HG03565 (cell line): ENCODE measurements around the gene UGT1A9.

Experiments used
- ATAC-seq: cut with Tn5 transposase; IDR thresholded peaks from one replicate; pipeline ENCODE4 v1.9.1; 2021; ENCODE audit warnings: mild to moderate bottlenecking, moderate library complexity; ENCODE audit not compliant: unreplicated experiment

The UGT1A9 gene

DNA sequence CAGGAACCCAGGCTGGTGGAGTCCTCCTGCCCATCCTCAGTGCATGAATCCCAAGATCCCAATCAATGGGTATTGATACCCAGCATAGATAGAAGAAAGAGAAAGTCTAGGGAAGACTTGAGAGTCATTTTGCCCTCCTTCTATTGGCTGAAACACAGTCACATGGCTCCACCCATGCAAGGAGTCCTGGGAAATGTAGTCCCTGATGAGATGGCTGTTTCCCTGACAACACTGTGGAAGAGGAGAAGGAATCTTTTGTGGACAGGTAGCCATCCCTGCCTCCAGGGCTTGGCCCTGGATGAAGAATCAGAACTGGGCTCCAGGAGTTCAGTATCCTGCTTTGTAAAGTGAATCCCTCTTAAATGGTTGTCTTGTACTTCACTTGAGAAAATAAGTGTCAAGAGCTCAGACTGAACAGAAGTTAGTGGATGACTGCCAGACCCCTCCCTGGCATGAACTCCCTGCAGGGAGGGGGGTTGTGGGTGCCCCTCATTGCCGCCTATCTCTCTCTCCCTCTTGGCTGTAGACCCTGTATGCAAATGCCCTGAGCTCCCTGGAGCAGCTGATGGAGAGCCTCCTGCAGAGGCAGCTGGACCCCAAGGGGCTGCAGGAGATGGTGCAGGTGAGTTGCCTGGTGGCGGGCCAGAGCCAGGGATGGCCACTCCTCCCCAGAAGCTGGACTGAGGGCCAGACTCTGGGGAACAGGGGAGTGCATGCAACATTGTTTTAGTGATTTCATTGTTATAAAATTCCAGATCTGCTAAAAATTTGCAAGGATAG, 142.5 kb downstream of the UGT1A9 start:
- ATAC-seq: no peak

DNA sequence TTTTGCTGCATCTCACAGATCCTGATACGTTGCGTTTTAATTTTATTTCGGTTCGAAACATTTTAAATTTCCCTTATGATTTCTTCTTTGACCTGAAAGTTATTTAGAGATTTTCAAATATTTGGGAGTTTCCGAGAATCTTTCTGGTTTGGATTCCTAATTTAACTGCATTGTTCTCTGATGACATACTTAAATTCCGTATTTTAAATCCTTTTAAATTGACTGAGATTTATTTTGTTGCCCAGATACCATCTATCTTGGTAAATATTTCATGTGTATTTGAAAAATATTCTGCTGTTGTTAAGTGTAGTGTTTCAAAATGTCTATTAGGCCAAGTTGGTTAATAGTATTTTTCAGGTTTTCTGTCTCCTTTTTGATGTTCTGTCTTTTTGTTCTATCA, 144.2 kb downstream of the UGT1A9 start:
- ATAC-seq: no peak

DNA sequence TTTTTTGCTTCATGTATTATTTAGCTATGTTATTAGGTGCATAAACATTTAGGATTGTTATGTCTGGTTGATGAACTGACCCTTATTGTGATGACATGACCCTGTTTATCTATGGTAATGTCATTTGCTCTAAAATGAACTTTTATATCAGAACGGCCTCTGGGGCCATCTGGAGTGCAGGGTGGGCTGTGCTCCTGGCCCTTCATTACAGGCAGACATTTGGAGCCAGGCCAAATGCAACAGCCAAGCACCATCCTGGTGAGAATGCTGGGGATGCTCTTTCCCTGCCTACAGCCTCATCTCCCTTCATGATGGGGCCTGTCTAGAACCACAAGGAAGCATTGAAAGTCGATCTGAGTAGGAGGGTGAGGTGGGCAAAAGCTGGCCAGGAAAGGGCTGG, 144.6 kb downstream of the UGT1A9 start:
- no peak for ATAC-seq

DNA sequence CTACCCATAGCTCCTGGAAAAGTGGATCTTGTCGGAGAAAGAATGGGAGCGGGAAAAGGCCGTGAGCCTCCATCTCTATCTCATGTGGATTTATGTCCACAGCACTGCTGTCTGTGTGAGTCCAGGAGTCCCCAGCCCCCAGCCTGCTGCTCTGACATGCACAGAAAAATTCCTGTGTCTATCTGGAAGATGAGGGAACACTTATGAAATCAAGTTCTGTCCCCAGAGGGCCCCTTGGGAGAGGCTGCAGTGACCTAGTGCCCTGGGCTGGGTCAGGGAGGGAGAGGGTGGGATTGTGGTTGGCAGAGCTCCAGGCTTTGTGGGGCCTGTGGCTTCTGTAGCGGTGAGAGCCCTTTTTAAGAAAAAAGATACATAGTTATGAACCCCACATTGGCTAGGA, 145.1 kb downstream of the UGT1A9 start:
- ATAC-seq: no peak

DNA sequence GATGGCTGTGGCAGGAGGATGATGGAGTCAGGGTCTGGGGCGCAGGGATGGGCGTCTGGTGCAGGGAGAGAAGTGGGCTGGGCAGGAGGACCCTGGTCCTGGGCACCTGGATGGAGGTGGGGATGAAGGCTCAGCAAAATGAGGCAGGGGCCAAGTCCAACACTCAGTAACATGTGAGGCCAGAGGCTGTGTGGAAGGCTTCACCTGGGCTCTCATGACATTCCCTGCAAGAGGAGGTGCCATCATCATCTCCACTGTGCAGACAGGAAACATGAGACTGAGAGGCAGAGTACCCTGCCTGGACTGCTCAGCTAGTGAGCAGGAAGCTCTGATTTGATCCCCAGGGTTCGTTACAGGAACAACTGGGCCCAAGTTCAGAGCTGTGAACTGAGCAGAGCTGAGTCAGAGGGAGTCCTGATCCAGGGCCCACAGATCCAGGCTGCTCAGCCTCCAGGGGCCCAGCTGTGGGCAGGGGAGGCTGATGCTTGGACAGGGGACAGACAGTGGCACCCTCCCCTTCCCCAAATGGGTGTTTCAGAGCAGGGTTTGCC, 145.7 kb downstream of the UGT1A9 start:
- no peak for ATAC-seq

DNA sequence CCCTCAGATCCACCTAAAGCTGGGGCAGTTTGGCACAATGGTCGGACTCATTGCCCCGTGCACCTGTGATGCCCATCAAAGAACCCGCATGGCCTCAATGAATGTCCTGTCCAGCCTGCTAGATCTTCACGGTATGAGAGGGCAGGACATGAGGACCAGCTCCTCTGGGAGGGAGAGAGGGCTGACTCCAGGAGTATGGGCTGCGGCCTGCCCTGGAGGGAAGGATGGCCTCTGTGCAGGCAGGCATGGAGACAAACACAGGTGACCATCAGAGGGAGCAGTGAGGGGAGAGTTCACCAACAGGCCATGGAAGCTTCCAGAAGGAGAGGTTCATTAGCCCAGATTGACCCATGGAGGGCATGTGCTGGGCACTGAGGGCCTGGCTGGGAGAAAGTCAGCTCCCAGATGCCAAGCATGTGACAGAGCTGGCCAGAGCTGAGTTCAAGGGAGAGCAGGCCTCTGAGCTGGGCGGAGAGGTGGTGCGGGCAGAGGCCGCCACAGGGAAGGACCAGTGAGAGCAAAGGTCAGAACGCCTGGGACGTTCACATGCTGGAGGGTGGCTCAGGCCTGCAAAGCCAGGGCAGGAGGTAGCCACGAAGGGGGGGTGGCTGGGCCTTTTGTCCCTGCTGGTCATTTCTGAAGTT, 146.4 kb downstream of the UGT1A9 start:
- no peak for ATAC-seq

DNA sequence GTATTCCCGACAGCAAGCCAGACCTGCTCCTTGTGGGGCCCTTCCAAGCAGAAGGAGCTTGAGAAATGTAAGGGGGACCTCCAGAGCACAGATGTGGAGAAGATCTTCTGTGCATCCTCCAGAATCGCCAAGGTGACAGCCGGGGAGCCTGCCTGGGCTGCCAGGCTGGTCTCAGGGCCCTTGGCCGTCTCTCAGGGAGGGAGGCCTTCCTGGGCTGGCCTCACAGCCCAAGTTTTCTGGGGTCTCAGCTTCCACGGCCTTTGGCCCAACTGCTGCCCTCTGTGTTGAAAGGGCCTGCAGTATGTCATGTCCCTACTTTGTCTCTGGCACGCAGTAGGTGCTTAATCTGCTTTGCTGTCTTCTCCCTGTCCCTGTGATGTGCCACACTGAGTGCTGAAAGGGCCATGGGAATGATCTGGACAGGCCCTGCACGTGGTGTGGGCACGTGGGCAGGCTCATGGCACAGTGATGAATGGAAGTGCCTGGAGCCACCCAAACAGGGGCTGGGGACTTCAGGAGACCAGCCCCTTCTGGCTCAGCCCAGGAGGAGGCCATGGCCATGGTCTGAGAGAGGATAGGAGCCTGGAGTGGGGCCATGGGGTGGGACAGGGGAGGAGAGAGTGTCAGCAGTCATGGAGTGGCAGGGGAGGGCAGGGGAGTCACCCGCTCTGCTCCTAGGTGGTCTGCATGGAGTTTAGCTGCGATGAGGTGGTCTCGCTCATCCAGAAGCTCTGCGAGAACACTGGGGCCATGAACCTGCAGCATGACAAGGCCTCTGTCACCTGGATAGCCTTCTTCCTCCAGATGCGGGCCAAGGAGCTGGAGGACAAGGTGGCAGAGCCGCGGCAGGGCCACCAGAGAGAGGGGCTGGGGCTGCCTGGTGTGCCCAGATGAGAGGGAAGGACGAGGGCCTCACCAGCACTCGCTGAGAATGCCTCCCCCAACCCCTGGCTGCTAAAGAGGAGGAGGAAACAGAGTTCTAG, 147.2 kb downstream of the UGT1A9 start:
- no peak for ATAC-seq

DNA sequence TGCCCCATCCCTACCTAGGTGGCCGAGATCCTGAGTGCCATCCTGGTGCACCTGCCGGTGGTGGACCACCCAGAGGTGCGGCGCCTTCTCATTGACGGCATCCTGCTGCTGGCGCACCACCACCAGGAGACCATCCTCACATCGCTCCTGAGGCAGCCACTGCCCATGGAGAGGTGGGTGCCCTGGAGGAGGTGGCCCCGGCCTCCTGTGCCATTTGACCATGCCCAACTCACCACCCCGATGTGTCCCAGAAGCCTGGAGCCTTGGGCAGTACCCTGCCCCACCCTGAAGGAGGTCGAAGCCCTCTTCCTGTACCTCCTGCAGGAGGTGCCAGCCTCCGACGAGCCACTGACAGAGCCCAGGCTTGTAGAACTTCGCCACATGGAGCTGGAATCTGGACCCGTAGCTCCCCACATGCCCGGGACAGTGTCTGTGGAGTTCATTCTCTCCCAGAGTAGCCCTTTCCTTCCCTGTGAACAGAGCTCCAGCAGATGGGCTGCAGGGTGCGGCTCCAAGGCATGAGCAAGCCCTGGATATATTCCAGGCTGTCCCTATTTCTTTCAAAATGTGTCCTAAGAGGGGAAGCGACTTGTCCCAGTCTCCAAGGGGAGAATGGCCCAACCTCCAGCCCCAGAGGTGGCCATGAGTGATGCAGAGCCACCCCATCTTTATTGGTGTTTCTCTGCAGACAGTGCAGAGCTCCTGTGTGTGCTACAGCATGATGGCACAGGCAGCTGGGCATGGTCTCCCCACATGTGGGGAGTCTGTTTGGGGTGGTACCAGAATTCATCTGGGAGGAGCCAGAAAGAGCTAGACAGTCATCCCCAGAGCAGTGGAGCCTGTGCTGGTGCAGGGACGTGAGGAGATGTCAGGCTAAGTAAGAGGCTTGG, 148.4 kb downstream of the UGT1A9 start:
- no peak for ATAC-seq

DNA sequence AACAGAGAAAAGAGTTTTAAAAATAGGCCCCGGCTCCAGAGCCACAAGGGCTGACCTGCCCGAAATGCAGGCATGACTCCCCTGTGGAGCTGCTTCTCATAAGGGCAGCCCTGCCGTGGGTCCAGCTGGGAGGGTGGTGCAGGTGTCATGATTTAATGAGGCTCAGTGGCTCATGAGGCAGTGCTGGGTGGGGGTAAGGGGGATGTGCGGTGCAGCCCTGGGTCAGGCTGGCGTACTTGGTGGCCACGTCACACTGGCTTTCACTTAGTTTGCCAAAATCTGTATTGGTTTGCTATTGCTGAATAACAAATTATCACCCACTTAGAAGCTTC, 149.0 kb downstream of the UGT1A9 start:
- no peak for ATAC-seq

DNA sequence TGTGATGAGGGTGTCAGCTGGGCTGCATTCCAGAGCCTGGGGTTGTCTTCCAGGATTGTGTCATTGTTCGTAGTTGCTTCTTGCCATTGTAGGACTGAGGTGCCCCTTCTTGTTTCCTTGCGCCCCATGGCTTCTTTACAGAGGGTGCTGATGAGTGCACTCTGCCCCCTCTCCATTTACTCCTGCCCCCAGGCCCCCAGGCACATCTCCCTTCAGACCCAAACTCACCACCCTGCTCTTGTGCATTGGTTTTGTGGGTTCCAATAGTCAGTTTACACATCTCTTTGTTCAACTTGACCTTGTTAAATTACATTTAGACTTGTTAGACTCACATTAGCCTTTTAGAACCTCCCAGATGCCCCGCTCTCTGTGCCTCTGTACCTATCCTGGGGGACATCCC, 149.5 kb downstream of the UGT1A9 start:
- no peak for ATAC-seq

DNA sequence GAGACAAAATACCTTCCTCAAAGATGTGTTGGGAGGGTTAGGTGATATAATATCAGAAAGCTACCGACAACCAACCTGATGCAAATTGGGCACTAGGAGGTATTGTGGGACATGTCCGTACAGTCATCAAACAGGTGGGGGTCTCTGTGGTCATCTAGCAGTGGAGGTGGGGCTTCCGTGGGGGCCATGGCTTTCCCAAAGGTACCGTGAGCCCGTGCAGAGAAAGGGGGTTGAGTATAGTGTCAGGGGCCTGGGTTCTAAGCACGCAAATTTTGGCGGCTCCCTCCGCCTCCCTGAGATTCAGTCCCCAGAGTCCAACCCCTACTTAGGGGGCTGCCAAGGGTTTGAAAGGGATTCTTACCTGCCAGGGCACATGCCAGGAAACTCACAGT, 150.0 kb downstream of the UGT1A9 start:
- ATAC-seq: no peak

DNA sequence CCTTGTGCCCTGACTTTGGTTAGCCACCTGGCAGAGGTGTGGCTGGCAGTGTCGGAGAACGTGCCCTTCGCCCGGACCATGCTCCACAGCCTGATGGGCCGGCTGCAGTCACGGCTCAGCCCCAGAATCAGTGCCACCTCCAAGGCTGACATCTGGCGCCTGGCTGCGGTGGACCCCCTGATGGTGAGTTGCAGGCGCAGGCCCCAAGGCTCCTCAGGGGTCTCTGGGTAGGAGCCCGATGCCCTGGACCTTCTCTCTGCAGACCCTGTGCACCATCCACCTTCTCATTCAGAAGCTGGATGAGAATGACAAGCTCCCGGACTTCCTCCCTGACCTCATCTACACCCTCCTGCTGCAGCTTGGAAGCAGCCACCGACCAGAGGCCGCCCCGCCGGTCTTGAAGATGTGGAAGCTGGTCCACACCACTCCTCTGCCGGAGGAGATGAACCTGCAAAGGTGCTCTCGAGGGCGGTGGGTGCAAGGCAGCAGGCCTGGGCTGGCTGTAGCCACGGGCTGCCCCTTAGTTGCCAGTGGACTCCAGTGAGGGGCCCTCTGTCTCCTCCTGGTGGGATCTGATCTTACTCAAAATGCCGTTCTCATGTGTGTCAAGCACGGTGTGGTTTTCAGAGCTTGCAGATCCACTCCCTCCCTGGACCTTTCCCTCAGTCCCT, 150.5 kb downstream of the UGT1A9 start:
- ATAC-seq: no peak
